Suprapubic skin (tissue), 4 donors: ENCODE data around the gene RIMBP2. TPM values are rescaled to one million over a fixed set of nuclear protein-coding genes. Genes with fewer than 3 reads are reported as not detected.

Experiments
- DNase-seq, 2 donors: peaks; one replicate each; pipeline ENCODE4 v3.0.0-alpha.2; 2019; ENCODE audit warnings: low spot score in 2 of 2
- H3K27ac ChIP-seq: fragments of 200-600 bp; sonication (generic); one replicate; pipeline ENCODE4 v1.5.1; 2019
- H3K27me3 ChIP-seq: fragments of 200-600 bp; sonication (generic); one replicate; pipeline ENCODE4 v1.5.1; 2019
- H3K36me3 ChIP-seq: fragments of 200-600 bp; sonication (generic); one replicate; pipeline ENCODE4 v1.5.1; 2019
- H3K4me1 ChIP-seq: fragments of 200-600 bp; sonication (generic); one replicate; pipeline ENCODE4 v1.5.1; 2019
- H3K4me3 ChIP-seq: fragments of 200-600 bp; sonication (generic); one replicate; pipeline ENCODE4 v1.5.1; 2019; ENCODE audit warnings: mild to moderate bottlenecking
- H3K9me3 ChIP-seq: fragments of 200-600 bp; sonication (generic); one replicate; pipeline ENCODE4 v1.5.1; 2019
- CTCF ChIP-seq, 2 donors: fragments of 200-600 bp in 1 of 2; fragments of 450-650 bp in 1 of 2; sonication (generic) in 1 of 2; IDR thresholded peaks; one replicate each; pipeline ENCODE4 v1.5.1; 2016 to 2019; ENCODE audit warnings: antibody characterized with exemption in 2 of 2, mild to moderate bottlenecking in 1 of 2, moderate library complexity in 1 of 2
- EP300 ChIP-seq: sonication (generic); formaldehyde crosslinking; IDR thresholded peaks from one replicate; pipeline ENCODE4 v1.6.1; 2017; ENCODE audit warnings: antibody characterized with exemption
- POLR2A ChIP-seq, 2 donors: fragments of 450-650 bp; IDR thresholded peaks; one replicate each; pipeline ENCODE4 v1.6.1; 2017; ENCODE audit warnings: antibody characterized with exemption in 2 of 2, mild to moderate bottlenecking in 2 of 2, moderate library complexity in 2 of 2
- POLR2AphosphoS5 ChIP-seq, 3 donors: sonication (generic); formaldehyde crosslinking; IDR thresholded peaks; one replicate each; pipeline ENCODE4 v1.6.1; 2017; ENCODE audit warnings: antibody characterized with exemption in 3 of 3
- WGBS: methylation state at CpG from one replicate; pipeline ENCODE4 v1.1.5; 2018; 5-methylcytosine and 5-hydroxymethylcytosine counted together
- total RNA-seq, 4 donors: library from RNA; depleted of rRNA; stranded (reverse); fragments of >200 nt; gene quantifications; one replicate each; pipeline ENCODE4 v1.1.0, GENCODE V29; 2016

RIMBP2 gene
- total RNA-seq, 4 donors from 2014 or later: 2.1 to 21.8 (median 3.0) TPM

- Histone ChIP-seq H3K27ac (no peak overlapping the region), H3K27me3 (no peaks in the 10 kb centered on the region), H3K4me1 (no peaks in the 10 kb centered on the region), H3K9me3 (no peaks in the 10 kb centered on the region), H3K36me3 (no peaks in the 10 kb centered on the region), H3K4me3 (no peak overlapping the region)
- no peak for TF ChIP-seq POLR2A (IDR thresholded peaks at IDR 0.05)
- TF ChIP-seq POLR2AphosphoS5 (IDR thresholded peaks at IDR 0.05): no peak
- TF ChIP-seq CTCF (IDR thresholded peaks at IDR 0.05): no peak
- TF ChIP-seq EP300: no peak
- WGBS: 94% methylated on average over 5 of the region's 5 CpGs
- DNase-seq: no peak
Observed at GRCh38 chr12:130583317-130583716, 132.8 kb downstream of the RIMBP2 start.

DNA sequence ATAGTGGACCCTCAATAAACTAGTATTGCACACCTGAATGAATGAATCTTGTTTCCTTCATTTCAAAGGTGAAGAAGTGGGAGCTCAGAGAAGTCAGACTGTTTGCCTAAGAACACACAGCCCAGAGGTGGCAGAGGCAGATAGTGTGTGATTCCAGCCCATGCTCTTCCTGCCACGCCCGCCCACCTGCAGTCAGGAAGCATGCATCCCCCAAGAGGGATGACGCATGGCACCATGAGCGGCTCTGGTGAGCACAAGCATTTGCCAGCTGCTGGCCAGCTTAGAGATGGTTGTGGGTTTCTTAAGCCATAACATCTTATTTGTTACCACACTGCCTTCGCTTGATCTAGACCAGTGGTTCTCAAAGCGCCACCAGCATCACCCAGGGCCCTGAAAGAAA lies 133.8 kb downstream of the RIMBP2 start:
- TF ChIP-seq EP300 (no peak), POLR2AphosphoS5 (IDR thresholded peaks at IDR 0.05) (no peak), POLR2A (IDR thresholded peaks at IDR 0.05) (no peak), CTCF (IDR thresholded peaks at IDR 0.05) (no peak)
- Histone ChIP-seq H3K36me3 (no peaks in the 10 kb centered on the region), H3K9me3 (no peaks in the 10 kb centered on the region), H3K4me3 (no peak overlapping the region), H3K4me1 (no peaks in the 10 kb centered on the region), H3K27ac (no peak overlapping the region), H3K27me3 (no peaks in the 10 kb centered on the region)
- 98% methylated on average over 6 of the region's 6 CpGs for WGBS
- DNase-seq: no peak

DNA sequence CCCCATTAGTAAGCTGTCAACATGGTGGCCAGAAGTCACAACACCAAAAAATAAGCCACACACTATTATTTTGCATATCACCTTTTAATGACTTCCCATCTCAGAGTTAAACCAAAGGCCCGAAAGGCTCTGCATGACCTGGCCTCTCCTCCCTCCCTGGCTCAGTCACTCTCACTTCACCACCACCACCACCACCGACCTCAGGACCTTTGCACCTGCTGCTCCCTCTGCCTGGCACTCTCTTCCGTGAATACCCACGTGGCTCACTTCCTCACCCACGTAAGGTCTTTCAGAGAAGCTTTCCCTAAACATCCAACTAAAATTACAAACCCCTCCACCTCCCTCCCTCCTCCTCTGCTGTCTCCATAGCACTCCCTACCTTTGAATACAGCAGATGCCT lies 134.3 kb downstream of the RIMBP2 start:
- Histone ChIP-seq H3K4me1 (no peaks in the 10 kb centered on the region), H3K36me3 (no peaks in the 10 kb centered on the region), H3K27me3 (no peaks in the 10 kb centered on the region), H3K27ac (no peak overlapping the region), H3K9me3 (no peaks in the 10 kb centered on the region), H3K4me3 (no peak overlapping the region)
- no peak for TF ChIP-seq EP300
- TF ChIP-seq POLR2A (IDR thresholded peaks at IDR 0.05): no peak
- no peak for TF ChIP-seq CTCF (IDR thresholded peaks at IDR 0.05)
- TF ChIP-seq POLR2AphosphoS5 (IDR thresholded peaks at IDR 0.05): no peak
- DNase-seq: no peak
- WGBS: 78% methylated on average over 5 of the region's 5 CpGs

GRCh38 chr12:130579231-130579630 lies 136.9 kb downstream of the RIMBP2 start:
- H3K4me3 ChIP-seq: no peak overlapping the region
- H3K9me3 ChIP-seq: no peaks in the 10 kb centered on the region
- H3K36me3 ChIP-seq: no peaks in the 10 kb centered on the region
- no peak overlapping the region for H3K27ac ChIP-seq
- DNase-seq: no peak
- 75% methylated on average over 7 of the region's 7 CpGs for WGBS
- TF ChIP-seq EP300 (no peak), CTCF (IDR thresholded peaks at IDR 0.05) (no peak), POLR2AphosphoS5 (IDR thresholded peaks at IDR 0.05) (no peak), POLR2A (IDR thresholded peaks at IDR 0.05) (no peak)
- no peaks in the 10 kb centered on the region for H3K27me3 ChIP-seq
- H3K4me1 ChIP-seq: no peaks in the 10 kb centered on the region

GRCh38 chr12:130577351-130577750 lies 138.7 kb downstream of the RIMBP2 start:
- no peak for DNase-seq
- H3K36me3 ChIP-seq: no peaks in the 10 kb centered on the region
- WGBS: 84% methylated on average over 6 of the region's 6 CpGs

More at GRCh38 chr12:130577351-130577750, 138.7 kb downstream of the RIMBP2 start:
- Histone ChIP-seq H3K4me3 (no peak overlapping the region), H3K4me1 (no peaks in the 10 kb centered on the region), H3K27me3 (no peaks in the 10 kb centered on the region), H3K27ac (no peak overlapping the region), H3K9me3 (no peaks in the 10 kb centered on the region)
- TF ChIP-seq POLR2A (IDR thresholded peaks at IDR 0.05) (no peak), POLR2AphosphoS5 (IDR thresholded peaks at IDR 0.05) (no peak), EP300 (no peak), CTCF (IDR thresholded peaks at IDR 0.05) (no peak)
